H1 (cell line): ENCODE data around the gene SOX6.

Experiments used
- SIN3A ChIP-seq, 2 experiments: IDR thresholded peaks in 1 of 2; conservative IDR thresholded peaks in 1 of 2; 2 replicates each; pipeline ENCODE4 v1.6.1; 2011 to 2012; ENCODE audit warnings: low read length in 2 of 2, improper control_type of control experiment in 1 of 2, low read depth in 1 of 2, mild to moderate bottlenecking in 1 of 2
- SP2 ChIP-seq: IDR thresholded peaks from 2 replicates; pipeline ENCODE4 v1.6.1; 2012; ENCODE audit warnings: mild to moderate bottlenecking, low read length, inconsistent platforms
- TAF1 ChIP-seq: IDR thresholded peaks from 2 replicates; pipeline ENCODE4 v1.6.1; 2011; ENCODE audit warnings: mild to moderate bottlenecking, low read depth, low read length
- TF ChIP-seq, protein P1 (sequence below): IDR thresholded peaks from 2 replicates; pipeline ENCODE4 v1.6.1; 2012; ENCODE audit warnings: inconsistent platforms
- TF ChIP-seq, protein P2 (sequence below), 3 experiments: IDR thresholded peaks; 1 replicate in 2 of 3; 2 replicates in 1 of 3; pipeline versions ENCODE4 v1.5.1 to v1.6.1; 2011; ENCODE audit warnings: low read length in 3 of 3, mild to moderate bottlenecking in 3 of 3, inconsistent platforms in 2 of 3, low read depth in 1 of 3, moderate library complexity in 1 of 3; ENCODE audit not compliant: insufficient read depth in 1 of 3; ENCODE audit errors: control extremely low read depth in 1 of 3
- TF ChIP-seq, protein P3 (sequence below): IDR thresholded peaks from 2 replicates; pipeline ENCODE4 v1.6.1; 2011; ENCODE audit warnings: low read length, improper control_type of control experiment

DNA sequence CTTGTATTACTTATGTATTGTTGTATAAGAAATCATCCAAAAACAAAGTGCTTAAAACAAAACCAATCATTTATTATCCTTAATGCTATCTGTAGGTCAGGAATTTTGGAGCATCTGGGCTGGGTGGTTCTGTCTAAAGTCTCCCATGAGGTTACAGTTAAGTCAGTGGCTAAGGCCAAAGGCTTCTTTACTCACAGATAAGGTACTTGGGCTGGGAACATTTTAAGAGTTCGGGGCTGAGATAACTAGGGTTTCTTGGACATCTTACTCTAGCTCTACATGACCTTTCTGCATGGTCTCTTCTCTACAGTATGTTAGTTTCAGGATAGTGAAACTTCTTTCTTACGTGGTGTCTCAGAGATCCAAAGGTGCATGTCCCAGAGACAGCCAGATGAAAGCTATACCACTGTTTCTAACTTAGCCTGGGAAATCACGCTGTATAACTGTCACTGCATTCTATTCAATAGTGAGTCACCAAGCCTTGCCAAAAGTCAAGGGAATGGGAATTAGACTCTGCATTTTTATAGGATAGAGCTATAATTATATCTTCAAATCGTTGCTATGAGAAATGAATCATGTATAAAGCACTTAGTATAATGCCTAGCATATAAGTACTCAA lies 29.6 kb downstream of the SOX6 start:
- TF ChIP-seq TAF1 (no peak), SIN3A (conservative IDR thresholded peaks at IDR 0.05 in 1 of 2, IDR thresholded peaks at IDR 0.05 in 1 of 2; ENCODE audit: low read depth in 1 of 2, low read length in 2 of 2) (no peak), SP2 (no peak)
- TF ChIP-seq, protein P1, sequence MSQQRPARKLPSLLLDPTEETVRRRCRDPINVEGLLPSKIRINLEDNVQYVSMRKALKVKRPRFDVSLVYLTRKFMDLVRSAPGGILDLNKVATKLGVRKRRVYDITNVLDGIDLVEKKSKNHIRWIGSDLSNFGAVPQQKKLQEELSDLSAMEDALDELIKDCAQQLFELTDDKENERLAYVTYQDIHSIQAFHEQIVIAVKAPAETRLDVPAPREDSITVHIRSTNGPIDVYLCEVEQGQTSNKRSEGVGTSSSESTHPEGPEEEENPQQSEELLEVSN: no peak
- TF ChIP-seq, protein P2, sequence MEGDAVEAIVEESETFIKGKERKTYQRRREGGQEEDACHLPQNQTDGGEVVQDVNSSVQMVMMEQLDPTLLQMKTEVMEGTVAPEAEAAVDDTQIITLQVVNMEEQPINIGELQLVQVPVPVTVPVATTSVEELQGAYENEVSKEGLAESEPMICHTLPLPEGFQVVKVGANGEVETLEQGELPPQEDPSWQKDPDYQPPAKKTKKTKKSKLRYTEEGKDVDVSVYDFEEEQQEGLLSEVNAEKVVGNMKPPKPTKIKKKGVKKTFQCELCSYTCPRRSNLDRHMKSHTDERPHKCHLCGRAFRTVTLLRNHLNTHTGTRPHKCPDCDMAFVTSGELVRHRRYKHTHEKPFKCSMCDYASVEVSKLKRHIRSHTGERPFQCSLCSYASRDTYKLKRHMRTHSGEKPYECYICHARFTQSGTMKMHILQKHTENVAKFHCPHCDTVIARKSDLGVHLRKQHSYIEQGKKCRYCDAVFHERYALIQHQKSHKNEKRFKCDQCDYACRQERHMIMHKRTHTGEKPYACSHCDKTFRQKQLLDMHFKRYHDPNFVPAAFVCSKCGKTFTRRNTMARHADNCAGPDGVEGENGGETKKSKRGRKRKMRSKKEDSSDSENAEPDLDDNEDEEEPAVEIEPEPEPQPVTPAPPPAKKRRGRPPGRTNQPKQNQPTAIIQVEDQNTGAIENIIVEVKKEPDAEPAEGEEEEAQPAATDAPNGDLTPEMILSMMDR (IDR thresholded peaks at IDR 0.05; ENCODE audit: control extremely low read depth in 1 of 3, insufficient read depth in 1 of 3, low read depth in 1 of 3, low read length in 3 of 3): no peak
- TF ChIP-seq, protein P3, sequence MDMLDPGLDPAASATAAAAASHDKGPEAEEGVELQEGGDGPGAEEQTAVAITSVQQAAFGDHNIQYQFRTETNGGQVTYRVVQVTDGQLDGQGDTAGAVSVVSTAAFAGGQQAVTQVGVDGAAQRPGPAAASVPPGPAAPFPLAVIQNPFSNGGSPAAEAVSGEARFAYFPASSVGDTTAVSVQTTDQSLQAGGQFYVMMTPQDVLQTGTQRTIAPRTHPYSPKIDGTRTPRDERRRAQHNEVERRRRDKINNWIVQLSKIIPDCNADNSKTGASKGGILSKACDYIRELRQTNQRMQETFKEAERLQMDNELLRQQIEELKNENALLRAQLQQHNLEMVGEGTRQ: no peak
